PC-9 (cell line): ENCODE data around the gene MATN1.

Experiments used
- EZH2 ChIP-seq: fragments of 200-600 bp; sonication (generic); IDR thresholded peaks from 2 replicates; pipeline ENCODE4 v1.8.0; 2017; ENCODE audit warnings: antibody characterized with exemption, low read depth
- TF ChIP-seq, protein P1 (sequence below): fragments of 200-600 bp; sonication (generic); conservative IDR thresholded peaks from 2 replicates; pipeline ENCODE4 v1.6.1; 2017; ENCODE audit warnings: mixed run types, antibody characterized with exemption, mild to moderate bottlenecking, moderate library complexity

GRCh38 chr1:30727824-30728223 is 4.4 kb upstream of the MATN1 start:
- TF ChIP-seq, protein P1, sequence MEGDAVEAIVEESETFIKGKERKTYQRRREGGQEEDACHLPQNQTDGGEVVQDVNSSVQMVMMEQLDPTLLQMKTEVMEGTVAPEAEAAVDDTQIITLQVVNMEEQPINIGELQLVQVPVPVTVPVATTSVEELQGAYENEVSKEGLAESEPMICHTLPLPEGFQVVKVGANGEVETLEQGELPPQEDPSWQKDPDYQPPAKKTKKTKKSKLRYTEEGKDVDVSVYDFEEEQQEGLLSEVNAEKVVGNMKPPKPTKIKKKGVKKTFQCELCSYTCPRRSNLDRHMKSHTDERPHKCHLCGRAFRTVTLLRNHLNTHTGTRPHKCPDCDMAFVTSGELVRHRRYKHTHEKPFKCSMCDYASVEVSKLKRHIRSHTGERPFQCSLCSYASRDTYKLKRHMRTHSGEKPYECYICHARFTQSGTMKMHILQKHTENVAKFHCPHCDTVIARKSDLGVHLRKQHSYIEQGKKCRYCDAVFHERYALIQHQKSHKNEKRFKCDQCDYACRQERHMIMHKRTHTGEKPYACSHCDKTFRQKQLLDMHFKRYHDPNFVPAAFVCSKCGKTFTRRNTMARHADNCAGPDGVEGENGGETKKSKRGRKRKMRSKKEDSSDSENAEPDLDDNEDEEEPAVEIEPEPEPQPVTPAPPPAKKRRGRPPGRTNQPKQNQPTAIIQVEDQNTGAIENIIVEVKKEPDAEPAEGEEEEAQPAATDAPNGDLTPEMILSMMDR: no peak
- TF ChIP-seq EZH2: no peak
